GM12874 (cell line): Measurements from ENCODE around the gene ODC1.
A peak's percentile ranks its signal among the peaks of the same experiment; 100 is the strongest.

ENCODE experiments used
- TF ChIP-seq, protein P1 (sequence below): IDR thresholded peaks from 2 replicates; pipeline ENCODE4 v1.5.1; 2011; ENCODE audit warnings: low read depth, mild to moderate bottlenecking, control low read depth, low read length, moderate library complexity; ENCODE audit not compliant: insufficient read depth

ODC1 gene

GRCh38 chr2:10448576-10449485 lies 704 bp upstream of the ODC1 start:
- TF ChIP-seq, protein P1, sequence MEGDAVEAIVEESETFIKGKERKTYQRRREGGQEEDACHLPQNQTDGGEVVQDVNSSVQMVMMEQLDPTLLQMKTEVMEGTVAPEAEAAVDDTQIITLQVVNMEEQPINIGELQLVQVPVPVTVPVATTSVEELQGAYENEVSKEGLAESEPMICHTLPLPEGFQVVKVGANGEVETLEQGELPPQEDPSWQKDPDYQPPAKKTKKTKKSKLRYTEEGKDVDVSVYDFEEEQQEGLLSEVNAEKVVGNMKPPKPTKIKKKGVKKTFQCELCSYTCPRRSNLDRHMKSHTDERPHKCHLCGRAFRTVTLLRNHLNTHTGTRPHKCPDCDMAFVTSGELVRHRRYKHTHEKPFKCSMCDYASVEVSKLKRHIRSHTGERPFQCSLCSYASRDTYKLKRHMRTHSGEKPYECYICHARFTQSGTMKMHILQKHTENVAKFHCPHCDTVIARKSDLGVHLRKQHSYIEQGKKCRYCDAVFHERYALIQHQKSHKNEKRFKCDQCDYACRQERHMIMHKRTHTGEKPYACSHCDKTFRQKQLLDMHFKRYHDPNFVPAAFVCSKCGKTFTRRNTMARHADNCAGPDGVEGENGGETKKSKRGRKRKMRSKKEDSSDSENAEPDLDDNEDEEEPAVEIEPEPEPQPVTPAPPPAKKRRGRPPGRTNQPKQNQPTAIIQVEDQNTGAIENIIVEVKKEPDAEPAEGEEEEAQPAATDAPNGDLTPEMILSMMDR: peak; percentile 29; the same call in 1 of the 2 replicates

- TF ChIP-seq, protein P1: no peak
These were observed 730 bp downstream of the ODC1 start for GRCh38 chr2:10447300-10447894.

DNA sequence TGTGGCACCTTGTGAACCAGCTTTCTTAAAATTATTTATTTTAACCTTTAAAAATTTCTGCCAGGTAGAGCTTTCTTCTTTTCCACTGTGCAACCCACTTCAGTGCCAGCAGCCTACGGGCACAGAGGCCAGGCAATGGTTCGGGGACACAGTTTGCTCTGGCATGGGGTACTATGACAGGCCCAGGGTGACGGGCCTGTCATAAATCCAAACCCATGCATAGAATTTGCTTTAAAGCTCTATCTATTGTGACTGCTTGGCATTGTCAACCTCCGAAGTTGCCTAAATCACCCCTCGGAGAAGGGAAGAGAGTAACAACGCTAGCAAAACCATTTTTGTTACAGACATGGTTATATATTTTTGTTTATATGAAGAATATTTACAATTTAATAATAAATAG lies 1.5 kb downstream of the ODC1 start:
- TF ChIP-seq, protein P1: no peak

GRCh38 chr2:10444463-10444862 lies 3.7 kb downstream of the ODC1 start:
- TF ChIP-seq, protein P1: no peak

- TF ChIP-seq, protein P1: no peak
These were observed 6.2 kb downstream of the ODC1 start for GRCh38 chr2:10441948-10442347.

DNA sequence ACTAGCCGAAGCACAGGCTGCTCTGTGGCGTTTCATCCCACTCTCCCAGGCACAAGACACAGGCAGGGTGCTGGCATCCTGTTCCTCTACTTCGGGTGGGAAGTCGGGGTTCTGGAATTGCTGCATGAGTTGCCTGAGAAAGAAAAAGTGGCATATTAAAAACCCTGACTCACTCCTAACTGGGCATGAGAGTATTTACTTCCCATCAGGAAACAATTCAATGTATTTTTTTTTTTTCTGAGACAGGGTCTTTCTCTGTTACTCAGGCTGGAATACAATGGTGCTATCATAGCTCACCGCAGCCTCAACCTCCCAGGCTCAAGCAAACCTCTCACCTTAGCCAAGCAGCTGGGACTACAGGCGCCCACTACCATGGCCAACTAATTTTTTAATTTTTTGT lies 7.4 kb downstream of the ODC1 start:
- TF ChIP-seq, protein P1: no peak

GRCh38 chr2:10439971-10440370 lies 8.2 kb downstream of the ODC1 start:
- TF ChIP-seq, protein P1: no peak
